NCI-H446 (cell line): ENCODE results near the gene YWHAE.
"Not testable (repeated sequence)": the region's sequence is repeated elsewhere in the genome, so short reads cannot be mapped to it uniquely, and the experiment has no call there.

ENCODE experiments used
- DNase-seq, 2 experiments: peaks; one replicate each; lab custom pipeline; 2025; lab: John Stamatoyannopoulos, UW

YWHAE gene

DNA sequence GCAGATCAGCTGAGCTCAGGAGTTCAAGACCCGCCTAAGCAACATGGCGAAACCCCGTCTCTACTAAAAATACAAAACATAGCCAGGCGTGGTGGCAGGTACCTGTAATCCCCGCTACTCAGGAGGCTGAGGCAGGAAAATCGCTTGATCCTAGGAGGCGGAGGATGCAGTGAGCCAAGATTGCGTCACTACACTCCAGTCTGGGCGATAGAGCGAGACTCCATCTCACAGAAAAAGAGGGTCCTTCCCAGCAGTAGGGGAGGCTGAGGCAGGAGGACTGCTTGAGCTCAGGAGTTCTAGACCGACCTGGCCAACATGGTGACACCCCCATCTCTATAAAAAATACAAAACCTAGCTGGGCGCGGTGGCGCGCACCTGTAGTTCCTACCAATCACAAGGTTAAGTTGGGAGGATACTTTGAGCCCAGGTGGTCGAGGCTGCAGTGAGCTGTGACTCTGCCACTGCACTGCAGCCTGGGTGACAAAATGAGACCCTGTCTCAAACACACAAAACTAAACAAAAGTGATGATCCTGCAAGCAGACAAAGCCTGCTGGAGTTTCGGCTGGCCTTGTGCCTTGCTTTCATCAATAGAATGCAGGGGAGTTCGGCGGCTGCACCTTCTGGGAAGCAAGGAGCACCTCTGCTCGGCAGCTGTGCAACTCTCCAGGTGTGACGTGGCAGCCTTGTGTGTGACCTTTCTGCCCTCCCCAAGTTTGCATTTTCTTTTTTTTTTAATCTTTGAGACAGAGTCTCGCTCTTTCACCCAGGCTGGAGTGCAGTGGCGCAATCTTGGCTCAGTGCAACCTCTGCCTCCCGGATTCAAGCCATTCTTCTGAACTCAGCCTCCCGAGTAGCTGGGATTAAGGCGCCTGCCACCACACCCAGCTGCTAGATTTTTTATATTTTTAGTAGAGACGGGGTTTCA lies 12.4 kb upstream of the YWHAE start:
- no peak for DNase-seq

DNA sequence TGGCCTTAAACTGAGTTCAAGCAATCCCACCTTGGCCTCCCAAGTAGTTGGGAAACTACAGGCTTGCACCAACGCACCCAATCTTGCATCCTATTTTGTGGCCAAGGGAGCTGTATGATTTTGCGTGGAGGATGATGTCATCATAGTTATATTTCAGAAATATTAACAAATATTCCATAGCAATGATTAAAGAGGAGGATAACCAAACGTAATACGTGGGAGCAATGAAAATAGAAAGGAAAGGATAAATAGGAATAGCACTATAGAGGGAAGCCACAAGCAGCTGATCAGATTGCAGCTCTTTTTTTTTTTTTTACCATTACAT lies 2.2 kb upstream of the YWHAE start:
- DNase-seq, result no peak

DNA sequence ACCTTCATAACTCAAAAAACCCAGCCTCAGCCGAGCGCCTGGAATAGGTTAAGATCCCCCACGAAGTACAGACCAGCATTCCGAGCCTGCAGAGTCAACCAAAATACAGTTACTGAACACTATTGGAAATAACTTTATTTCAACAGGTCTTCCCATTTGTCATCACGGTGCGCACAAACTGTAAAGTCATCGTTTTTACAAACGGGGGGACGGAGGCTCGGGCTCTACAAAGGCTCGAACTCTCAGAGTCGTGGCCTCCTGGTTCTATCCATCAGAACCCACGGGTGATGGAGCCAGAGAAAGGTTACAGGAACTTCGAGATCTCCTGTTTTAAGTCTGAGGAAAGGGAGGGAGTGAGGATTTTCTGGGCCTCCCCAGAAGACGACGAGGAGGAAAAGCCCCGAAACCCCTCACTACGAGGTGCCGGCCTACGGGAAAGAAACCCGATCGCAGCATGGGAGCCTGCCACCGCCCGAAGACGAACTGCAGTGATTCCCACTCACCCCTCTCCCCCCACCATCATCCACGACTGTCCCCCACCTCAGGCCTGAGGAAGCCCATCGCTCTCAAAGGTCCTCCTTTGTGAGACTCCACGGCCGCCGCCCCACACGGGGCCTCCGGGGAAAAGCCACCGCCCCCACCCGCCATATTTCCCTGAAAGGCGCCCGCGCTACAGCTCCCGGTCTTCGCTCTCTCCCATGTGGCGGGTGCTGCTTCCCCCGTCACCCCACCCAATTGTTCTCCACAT lies 917 bp downstream of the YWHAE start:
- no peak for DNase-seq

DNA sequence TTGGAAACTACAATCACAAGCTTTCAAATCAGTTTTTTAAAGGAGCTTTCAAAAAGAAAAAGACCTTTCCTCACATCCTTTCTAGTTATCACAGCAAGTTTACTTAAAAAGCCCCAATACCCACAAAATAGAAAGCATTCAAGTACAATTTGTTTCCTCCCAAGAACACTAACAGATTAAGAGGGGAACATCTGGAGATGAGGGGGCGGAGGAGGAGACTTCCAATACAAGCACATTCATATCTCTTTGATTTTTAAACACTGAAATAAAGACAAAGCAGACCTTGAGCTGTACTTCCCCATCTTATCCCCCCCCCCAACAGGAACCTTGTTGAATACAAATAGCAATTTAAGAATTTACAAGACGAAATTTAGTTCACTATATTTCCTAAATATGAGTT lies 2.0 kb downstream of the YWHAE start:
- no peak for DNase-seq

DNA sequence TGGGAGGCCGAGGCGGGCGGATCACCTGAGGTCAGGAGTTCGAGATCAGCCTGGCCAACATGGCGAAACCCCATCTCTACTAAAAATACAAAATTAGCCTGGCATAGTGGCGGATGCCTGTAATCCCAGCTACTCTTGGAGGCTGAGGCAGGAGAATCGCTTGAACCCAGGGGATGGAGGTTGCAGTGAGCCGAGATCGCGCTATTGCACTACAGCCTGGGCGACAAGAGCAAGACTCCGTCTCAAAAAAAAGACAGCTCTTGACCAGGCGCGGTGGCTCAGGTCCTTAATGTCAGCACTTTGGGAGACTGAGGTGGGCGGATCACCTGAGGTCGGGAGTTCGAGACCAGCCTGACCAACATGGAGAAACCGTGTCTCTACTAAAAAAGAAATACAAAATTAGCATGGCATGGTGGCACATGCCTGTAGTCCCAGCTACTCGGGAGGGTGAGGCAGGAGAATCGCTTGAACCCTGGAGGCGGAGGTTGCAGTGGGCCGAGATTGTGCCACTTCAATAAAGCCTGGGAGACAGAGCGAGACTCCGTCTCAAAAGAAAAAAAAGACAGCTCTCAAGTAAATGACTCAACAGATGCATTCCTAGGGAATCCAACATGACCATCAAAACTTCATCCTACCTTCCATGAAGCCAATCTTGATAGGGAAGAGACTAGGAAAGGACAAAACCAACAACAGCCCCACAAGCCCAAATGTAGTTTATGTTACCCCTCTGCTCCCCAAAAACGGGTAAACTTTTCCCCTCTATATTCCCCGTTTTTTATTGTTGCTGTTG lies 4.0 kb downstream of the YWHAE start:
- not testable (repeated sequence) for DNase-seq

DNA sequence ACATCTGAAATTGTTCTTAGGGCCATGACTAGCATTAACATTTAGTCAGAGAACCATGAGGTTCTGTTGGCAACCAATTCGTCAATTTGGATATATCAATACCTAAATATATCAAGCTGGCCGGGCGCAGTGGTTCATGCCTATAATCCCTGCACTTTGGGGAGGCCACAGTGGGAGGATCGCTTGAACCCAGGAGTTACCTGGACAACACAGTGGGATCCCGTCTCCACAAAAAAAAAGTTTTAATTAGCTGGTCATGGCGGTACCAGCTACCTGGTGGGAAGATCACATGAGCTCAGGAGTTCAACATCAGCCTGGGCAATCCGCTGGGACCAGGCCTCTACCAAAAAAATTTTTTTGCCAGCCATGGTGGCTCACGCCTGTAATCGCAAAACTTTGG lies 8.4 kb downstream of the YWHAE start:
- DNase-seq, result no peak

DNA sequence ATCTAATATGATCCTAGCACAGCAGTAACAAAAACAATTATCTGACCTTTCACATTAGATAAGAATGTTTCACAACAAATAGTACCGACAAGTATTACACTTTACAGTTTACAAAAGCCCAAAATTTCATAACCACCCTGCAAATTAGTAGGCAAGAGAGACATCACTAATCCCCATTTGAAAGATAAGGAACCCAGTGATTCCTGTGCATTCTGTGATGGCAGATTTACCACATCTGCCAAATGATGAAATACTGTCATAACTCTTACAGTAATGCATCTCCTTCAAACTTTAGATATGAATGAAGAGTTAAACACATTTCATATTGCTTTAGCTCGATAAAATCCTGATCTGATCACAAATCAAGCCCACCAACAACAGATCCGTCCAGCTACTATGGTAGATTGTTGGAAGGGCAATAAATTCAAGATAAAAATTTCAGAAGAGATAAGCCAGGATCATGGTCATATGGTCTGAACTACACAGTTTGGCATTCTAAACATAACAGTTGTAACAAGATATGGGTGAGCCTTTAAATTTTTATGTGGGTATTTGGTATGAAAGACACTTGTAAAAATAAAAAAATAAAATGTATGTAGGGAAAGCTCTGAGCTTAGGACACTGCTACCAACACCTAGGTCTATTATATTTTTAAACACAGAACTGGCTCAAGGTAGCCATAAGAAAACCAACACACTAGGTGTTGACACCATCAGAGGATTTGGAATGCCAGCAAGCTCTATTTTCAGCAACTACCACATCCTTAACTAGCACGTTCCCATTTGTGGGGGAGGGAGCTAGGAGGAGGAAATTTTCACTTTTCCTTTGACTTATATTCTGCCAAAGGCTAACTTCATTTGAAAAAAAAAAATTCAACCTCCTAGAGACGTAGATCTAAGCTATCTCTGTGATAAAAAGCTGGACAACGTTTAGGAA lies 9.3 kb downstream of the YWHAE start:
- DNase-seq, result no peak

DNA sequence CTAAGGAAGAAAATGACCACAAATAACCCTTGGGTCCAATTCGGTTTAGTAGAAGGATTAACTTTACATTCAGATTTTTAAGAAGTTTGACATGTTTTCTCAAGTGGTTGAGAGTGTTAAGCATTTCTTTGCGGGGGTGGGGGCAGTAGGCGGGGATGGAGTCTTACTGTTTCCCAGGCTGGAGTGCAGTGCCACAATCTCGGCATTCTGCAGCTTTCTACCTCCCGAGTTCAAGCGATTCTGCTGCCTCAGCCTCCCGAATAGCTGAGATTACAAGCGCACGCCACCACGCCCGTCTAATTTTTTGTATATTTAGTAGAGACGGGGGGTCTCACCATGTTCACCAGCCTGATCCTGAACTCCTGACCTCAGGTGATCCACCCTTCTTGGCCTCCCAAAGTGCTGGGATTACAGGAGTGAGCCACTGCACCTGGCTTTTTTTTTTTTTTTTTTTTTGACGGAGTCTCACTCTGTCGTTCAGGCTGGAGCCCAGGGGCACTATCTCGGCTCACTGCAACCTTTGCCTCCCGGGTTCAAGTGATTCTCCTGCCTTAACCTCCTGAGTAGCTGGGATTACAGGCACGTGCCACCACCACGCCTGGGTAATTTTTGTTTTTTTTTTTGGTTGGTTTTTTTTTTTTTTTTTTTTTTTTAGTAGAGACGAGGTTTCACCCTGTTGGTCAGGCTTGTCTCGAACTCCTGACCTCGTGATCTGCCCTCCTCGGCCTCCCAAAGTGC lies 12.4 kb downstream of the YWHAE start:
- DNase-seq, result not testable (repeated sequence)

DNA sequence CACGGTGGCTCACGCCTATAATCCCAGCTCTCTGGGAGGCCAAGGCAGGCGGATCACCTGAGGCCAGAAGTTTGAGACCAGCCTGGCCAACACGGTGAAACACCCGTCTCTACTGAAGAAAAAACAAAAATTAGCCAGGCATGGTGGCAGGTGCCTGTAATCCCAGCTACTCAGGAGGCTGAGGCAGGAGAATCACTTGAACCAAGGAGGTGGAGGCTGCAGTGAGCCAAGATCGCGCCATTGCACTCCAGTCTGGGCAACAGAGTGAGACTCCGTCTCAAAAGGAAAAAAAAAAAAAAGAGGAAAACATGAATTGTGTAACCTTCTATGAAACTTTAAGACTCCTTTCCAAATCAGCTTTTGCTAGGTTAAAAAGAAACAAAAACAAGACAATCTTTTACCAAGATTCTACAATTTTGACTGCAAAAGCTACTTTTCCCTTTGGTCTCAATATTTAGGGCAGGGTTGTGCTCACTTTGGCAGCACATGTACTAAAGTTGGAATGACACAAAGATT lies 13.3 kb downstream of the YWHAE start:
- not testable (repeated sequence) for DNase-seq

DNA sequence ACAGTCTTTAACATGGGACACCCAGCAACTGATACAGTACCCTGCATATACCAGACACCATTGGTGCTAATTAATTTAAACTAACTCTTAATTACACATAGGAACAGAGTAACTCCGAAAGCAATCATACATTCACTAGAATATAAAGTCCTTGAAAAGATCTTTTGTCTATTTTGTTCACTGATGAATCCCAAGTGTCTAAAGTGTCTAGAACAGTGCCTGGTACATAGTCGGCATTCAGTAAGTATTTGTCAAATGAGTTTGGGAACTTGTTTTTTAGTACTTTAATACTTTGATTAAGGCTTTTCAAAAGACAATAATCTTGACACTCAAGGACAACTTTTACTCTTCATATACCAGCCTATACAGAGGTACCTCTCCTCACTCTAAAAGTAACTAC lies 13.8 kb downstream of the YWHAE start:
- DNase-seq, result no peak

DNA sequence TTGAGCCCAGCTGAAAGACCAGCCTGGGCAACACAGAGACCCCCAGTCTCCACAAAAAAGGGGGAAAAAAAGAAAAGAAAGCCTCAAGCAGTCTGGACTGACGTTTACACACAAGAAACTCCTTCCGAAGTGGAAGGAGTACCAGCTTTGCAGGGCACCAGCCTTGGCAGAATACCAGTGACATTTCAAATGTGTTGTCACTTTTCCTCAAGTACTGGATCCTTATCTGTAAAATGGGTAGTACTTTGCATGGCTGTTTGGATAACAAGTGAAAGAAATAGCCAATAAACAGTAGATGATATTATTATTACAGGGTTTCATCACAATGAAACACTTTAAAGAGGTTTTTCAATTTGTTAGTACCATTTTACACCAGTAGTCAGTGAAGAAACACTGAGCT lies 14.2 kb downstream of the YWHAE start:
- no peak for DNase-seq

DNA sequence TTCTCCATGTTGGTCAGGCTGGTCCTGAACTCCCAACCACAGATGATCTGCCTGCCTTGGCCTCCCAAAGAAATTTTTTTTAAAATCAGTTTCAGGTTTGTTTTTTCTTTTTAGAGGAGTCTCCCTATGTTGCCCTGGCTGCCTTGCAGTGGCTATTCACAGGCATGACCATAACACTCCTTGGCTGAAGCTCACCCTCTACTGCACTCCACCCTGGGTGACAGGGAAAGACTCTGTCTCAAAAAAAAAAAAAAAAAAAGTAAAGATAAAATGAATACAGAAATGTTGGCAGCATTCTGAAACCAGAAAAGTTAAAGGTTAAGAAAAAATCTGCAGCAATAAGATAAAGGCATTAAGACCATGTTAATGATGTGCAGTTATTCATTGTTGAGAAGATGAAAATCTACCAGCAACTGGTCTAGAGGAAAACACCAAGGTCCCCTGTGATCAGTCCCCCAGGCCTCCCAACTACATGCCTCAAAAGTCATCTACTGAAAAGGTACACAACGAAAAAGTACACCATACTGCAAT lies 15.1 kb downstream of the YWHAE start:
- DNase-seq, result no peak

DNA sequence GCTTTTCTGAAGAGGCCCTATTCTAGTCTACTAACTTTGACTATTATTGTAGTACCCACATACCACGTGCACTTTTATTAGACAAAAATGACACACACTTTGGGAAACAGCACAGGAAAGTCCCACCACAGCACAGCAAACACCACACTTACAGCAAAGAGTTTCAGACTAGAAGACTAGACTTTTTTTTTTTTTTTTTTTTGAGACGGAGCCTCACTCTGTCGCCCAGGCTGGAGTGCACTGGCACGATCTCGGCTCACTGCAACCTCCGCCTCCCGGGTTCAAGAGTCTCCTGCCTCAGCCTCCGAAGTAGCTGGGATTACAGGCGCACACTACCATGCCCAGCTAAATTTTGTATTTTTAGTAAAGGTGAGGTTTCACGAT lies 20.1 kb downstream of the YWHAE start:
- no peak for DNase-seq

DNA sequence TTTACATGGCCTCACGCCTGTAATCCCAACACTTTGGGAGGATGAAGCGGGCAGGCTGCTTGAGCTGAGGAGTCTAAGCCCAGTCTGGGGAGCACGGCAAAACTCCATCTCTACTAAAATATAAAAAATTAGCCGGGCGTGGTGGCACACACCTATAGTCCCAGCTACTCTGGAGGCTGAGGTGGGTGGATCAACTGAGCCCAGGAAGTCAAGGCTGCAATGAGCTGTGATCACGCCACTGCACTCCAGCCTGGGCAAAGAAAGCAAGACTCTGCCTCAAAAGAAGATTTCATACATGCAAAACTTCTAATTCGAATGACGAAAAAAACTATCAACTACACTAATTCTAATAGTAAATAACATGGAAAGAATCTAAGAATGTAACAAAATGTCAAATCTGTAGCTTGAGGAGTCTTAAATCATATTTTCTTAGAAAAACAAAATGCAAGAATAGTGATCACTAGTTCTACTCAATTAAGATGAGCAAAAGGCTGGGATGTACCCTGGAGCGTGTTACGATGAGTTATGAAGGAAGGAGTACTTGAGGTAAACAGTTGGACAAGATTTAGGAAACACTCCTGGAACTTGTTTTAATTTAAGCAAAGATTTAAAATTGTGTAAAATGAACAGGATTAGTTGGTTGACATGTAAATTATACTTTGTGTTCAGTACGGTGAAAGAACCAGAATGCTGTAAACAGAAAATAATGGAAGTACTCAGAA lies 20.7 kb downstream of the YWHAE start:
- DNase-seq, result no peak

DNA sequence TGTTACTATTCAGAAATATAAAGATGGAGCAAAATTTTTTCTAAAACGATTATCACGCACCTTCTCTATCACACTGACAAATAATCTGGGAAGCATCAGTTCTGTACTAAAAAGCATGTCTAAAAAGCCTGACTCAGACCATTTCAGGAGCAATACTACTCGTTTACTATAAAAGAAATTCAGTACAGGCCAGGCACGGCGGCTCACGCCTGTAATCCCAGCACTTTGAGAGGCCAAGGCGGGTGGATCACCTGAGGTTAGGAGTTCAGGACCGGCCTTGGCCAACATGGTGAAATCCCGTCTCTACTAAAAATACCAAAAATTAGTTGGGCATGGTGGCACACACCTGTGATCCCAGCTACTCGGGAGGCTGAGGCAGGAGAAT lies 21.6 kb downstream of the YWHAE start:
- DNase-seq, result not testable (repeated sequence)

DNA sequence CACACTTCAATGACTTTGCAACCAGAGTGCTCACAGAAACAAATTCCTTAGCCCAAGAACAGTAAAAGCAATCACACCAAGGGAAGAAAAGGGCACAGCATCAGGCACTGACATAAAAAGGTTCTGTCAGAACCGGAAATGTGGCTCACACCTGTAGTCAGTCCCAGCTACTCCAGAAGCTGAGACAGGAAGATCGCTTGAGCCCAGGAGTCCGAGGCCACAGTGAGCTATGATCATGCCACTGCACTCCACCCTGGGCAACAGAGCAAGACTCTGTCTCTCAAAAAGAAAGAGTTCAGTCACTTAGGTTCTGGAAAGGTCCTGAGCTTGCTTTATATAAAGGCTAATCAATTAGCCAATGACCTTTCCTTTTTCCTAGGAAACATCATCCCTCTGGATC lies 22.7 kb downstream of the YWHAE start:
- no peak for DNase-seq

DNA sequence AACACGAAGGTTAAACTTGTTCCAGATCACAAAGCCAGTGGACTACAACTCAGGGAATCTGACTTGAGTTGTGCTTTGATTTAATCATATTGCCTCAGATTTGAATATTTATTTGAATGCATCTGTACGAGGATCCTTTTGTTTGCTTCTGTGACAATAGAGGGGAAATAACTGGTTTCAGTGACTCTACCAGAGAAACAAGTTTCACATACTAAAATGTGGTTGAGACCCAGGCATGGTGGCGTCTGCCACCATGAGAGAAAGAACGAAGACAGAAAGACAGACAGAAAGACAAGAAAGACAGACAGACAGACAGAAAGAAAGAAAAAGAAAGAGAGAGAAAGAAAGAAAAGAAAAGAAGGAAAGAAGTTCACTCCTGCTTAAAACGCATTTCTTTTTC lies 24.0 kb downstream of the YWHAE start:
- no peak for DNase-seq

DNA sequence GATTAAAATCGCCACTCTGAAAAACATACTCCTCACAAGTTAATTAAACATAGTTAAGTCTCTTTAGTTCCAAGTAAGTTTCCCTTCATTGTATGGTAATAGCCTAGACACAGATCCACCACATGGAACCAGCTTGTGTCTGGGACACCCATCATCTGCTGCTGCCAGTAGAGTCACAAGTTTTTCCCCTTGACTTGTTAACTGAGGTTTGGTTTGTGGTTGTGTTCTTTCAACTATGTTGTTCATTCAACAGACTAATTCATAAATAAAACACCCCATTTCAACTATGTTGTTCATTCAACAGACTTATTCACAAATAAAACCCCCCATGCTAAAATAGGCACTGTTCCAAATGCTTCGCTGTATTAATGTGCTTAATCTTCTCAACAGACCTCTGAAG lies 24.4 kb downstream of the YWHAE start:
- no peak for DNase-seq

DNA sequence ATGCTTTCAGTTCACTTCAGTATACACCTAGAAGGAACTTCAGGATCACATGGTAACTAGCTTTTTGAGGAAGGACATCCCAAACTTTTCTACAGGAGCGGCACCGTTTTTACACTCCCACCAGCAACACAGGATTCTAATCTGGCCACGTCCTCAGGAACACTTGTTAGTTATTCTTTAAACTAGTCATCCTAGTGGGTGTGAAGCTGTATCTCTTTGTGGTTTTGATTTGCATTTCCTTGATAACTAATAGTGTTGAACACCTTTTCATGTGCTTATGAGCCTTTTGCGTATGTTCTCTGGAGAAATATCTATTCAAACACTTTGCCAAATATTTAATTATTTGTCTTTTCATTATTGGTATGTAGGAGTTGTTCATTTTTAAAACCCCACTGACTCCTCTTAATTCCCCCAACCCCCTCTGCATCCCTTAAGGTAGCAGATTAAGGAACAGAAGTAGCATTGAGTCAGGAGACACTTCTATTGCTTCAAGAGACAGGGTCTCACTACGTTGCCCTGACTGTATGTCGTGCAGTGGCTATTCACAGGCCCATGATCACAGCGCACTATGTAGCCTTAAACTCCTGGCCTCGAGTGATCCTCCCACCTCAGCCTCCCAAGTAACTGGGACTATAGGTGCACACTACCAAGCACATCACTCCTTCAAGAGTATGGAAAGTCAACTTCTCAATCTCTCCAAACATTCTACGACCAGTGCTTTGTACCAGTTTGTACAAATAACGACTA lies 25.4 kb downstream of the YWHAE start:
- no peak for DNase-seq
